DND-41 (cell line): ENCODE results near the gene SCAPER.

Source experiments
- EZH2 ChIP-seq: IDR thresholded peaks from 3 replicates; pipeline ENCODE4 v1.6.1; 2012; ENCODE audit warnings: borderline replicate concordance, low read depth, mild to moderate bottlenecking, moderate library complexity, low read length, inconsistent platforms; ENCODE audit not compliant: severe bottlenecking
- TF ChIP-seq, protein P1 (sequence below): IDR thresholded peaks from 2 replicates; pipeline ENCODE4 v1.5.1; 2012; ENCODE audit warnings: borderline replicate concordance, low read length, moderate library complexity, mild to moderate bottlenecking; ENCODE audit not compliant: poor library complexity, severe bottlenecking; ENCODE audit errors: extremely low read depth

DNA sequence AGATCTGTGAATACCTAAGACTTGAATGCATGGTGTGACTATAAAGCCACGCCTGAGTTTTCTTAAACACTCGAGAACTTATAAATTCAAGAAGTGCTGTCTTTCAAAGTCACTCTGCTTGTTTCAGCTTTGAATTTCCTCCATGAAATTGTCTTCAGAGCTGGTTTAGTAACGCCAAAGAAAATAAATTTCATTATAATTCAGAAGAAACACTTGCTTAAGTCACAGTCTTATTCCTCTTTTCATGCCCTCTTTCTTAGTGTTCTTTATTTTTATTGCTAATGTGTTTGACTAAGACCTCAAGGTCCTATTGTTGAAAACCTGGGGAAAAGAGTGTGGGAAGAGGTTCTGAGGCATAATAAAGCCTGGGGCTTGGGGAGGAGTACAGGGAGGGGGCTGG, 23.1 kb upstream of the SCAPER start:
- TF ChIP-seq, protein P1, sequence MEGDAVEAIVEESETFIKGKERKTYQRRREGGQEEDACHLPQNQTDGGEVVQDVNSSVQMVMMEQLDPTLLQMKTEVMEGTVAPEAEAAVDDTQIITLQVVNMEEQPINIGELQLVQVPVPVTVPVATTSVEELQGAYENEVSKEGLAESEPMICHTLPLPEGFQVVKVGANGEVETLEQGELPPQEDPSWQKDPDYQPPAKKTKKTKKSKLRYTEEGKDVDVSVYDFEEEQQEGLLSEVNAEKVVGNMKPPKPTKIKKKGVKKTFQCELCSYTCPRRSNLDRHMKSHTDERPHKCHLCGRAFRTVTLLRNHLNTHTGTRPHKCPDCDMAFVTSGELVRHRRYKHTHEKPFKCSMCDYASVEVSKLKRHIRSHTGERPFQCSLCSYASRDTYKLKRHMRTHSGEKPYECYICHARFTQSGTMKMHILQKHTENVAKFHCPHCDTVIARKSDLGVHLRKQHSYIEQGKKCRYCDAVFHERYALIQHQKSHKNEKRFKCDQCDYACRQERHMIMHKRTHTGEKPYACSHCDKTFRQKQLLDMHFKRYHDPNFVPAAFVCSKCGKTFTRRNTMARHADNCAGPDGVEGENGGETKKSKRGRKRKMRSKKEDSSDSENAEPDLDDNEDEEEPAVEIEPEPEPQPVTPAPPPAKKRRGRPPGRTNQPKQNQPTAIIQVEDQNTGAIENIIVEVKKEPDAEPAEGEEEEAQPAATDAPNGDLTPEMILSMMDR, result no peak
- no peak for TF ChIP-seq EZH2
